ENCODE results near the gene SH3BP4.

- TF ChIP-seq EP300 (IDR thresholded peaks at IDR 0.05; ENCODE audit: low read depth) (no peak), POLR2A (IDR thresholded peaks at IDR 0.05) (no peak)
Observed at GRCh38 chr2:234952270-234953115, 676 bp downstream of the SH3BP4 start.

Data from transverse colon (tissue), 1 donor.